Type B pancreatic cell (in vitro differentiated cells): ENCODE data around the gene FAM151A. TPM values are rescaled to one million over a fixed set of nuclear protein-coding genes. Genes with fewer than 3 reads are reported as not detected.

Experiments used
- DNase-seq: peaks from one replicate; pipeline ENCODE4 v3.0.0; 2021; ENCODE audit warnings: mixed read lengths; ENCODE audit not compliant: unreplicated experiment; ENCODE audit errors: extremely low spot score
- H3K27ac Mint-ChIP-seq: 2 replicates; pipeline ENCODE4 v1.8.0; 2021; ENCODE audit warnings: mild to moderate bottlenecking, mixed read lengths
- H3K27me3 Mint-ChIP-seq: 2 replicates; pipeline ENCODE4 v1.8.0; 2021; ENCODE audit warnings: mixed read lengths
- H3K36me3 Mint-ChIP-seq: 2 replicates; pipeline ENCODE4 v1.8.0; 2021; ENCODE audit warnings: mixed read lengths
- H3K4me1 Mint-ChIP-seq: one replicate; pipeline ENCODE4 v1.8.0; 2021; ENCODE audit warnings: mixed read lengths; ENCODE audit not compliant: unreplicated experiment
- H3K4me3 Mint-ChIP-seq: 2 replicates; pipeline ENCODE4 v1.8.0; 2021; ENCODE audit warnings: mild to moderate bottlenecking, mixed read lengths
- H3K9me3 Mint-ChIP-seq: 2 replicates; pipeline ENCODE4 v1.8.0; 2021; ENCODE audit warnings: mixed read lengths
- total RNA-seq: library from RNA; stranded (reverse); gene quantifications from 2 replicates; pipeline ENCODE4 v1.2.1, GENCODE V29; 2021; ENCODE audit warnings: low replicate concordance
- TF ChIP-seq, protein P1 (sequence below): fragments of 200-600 bp; sonication (generic); conservative IDR thresholded peaks from 2 replicates; pipeline ENCODE4 v1.5.0; 2021; ENCODE audit warnings: antibody characterized with exemption, mild to moderate bottlenecking

Gene FAM151A
- total RNA-seq, 1 donor from 2014 or later = 0.39 TPM

DNA sequence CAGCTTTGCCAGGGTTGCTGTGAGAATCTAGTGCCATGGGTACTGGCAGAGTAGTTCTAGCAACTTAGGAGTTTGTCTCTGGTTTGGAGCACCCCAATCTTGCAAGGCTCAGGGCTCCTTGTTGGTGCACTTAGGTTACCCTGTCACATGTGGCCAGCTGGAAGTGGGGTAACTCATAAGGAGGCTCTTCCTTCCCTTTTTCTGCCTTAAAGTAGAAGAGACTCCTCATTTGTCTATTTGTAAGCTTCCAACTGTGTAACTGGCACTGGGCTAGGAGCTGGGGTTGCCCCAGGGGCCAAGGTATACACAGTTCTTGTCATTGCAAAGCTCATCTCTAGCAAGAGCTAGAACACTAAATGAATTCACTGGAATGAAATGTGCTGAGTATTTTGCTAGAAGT is 28.8 kb upstream of the FAM151A start:
- H3K27ac Mint-ChIP-seq = no peak overlapping the region
- peaks cover 11% of the 10 kb centered on the region for H3K4me1 Mint-ChIP-seq
- H3K9me3 Mint-ChIP-seq = no peaks in the 10 kb centered on the region
- no peaks in the 10 kb centered on the region for H3K36me3 Mint-ChIP-seq
- no peak for DNase-seq
- H3K27me3 Mint-ChIP-seq = peaks cover 4% of the 10 kb centered on the region
- no peak overlapping the region for H3K4me3 Mint-ChIP-seq
- TF ChIP-seq, protein P1, sequence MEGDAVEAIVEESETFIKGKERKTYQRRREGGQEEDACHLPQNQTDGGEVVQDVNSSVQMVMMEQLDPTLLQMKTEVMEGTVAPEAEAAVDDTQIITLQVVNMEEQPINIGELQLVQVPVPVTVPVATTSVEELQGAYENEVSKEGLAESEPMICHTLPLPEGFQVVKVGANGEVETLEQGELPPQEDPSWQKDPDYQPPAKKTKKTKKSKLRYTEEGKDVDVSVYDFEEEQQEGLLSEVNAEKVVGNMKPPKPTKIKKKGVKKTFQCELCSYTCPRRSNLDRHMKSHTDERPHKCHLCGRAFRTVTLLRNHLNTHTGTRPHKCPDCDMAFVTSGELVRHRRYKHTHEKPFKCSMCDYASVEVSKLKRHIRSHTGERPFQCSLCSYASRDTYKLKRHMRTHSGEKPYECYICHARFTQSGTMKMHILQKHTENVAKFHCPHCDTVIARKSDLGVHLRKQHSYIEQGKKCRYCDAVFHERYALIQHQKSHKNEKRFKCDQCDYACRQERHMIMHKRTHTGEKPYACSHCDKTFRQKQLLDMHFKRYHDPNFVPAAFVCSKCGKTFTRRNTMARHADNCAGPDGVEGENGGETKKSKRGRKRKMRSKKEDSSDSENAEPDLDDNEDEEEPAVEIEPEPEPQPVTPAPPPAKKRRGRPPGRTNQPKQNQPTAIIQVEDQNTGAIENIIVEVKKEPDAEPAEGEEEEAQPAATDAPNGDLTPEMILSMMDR = no peak

DNA sequence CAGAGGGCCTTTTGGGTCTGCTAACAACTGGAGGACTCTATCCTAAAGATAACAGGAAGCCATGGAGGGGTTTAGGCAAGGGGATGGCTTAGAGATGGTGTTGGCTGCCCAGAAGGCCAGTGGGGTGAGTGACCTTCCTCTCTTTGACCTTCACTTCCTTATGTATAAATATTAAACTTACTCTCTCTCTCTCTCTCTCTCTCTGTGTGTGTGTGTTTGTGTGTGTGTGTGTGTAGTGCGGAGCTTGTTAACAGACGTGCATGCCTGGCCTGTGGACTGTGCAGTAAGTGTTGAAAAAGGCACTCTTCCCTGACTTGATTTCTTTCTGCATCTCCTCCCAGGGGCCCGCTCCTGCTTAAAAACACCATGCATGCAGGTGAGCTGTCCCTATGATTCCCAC is 28.3 kb upstream of the FAM151A start:
- Mint-ChIP-seq H3K4me1 (peaks cover 11% of the 10 kb centered on the region), H3K36me3 (no peaks in the 10 kb centered on the region), H3K9me3 (no peaks in the 10 kb centered on the region), H3K4me3 (no peak overlapping the region), H3K27me3 (peaks cover 4% of the 10 kb centered on the region), H3K27ac (no peak overlapping the region)
- TF ChIP-seq, protein P1 = no peak
- no peak for DNase-seq

DNA sequence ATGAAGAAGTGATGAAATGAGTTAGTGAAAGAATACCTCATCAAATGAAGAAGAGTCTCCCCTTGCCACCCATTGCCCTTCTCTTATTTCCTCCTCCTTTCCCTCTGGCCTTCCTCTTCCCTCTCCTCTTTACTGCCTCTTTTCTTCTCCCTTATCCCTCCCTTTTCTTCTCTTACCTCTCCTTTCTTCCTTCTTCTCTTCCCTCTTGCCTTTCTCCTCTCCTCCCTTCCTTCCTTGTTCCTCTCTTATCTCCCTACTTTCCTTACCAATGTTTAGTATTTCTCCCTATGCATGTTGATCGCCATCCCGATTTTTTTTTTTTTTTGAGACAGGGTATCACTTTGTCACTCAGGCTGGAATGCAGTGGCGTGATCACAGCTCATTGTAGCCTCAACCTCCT is 27.1 kb upstream of the FAM151A start:
- TF ChIP-seq, protein P1 = no peak
- Mint-ChIP-seq H3K4me3 (no peak overlapping the region), H3K36me3 (no peaks in the 10 kb centered on the region), H3K27me3 (peaks cover 4% of the 10 kb centered on the region), H3K27ac (no peak overlapping the region), H3K9me3 (no peaks in the 10 kb centered on the region), H3K4me1 (peaks cover 11% of the 10 kb centered on the region)
- no peak for DNase-seq

DNA sequence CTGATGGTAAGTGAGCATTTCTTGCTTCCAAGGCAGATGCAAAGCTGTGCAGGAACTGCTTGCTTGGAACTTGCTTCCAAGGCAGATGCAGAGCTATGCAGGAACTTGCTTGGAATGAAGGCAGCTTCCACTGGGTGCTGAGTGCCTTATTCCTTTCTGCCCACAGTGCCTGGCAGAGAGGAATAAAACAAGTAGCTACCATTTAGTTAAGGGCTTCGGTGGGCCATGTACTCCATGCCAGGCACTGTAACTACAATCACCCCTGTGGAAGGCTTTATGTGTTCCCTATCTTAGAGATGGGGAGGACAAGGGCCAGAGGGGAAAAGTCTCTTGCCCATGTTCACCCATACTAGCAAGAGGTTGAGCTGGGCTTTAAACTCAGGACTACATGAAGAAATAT is 26.6 kb upstream of the FAM151A start:
- TF ChIP-seq, protein P1 = no peak
- Mint-ChIP-seq H3K4me3 (no peak overlapping the region), H3K4me1 (peaks cover 11% of the 10 kb centered on the region), H3K9me3 (no peaks in the 10 kb centered on the region), H3K27ac (peak overlapping the region; percentile 53), H3K27me3 (peaks cover 4% of the 10 kb centered on the region), H3K36me3 (no peaks in the 10 kb centered on the region)
- DNase-seq = no peak

DNA sequence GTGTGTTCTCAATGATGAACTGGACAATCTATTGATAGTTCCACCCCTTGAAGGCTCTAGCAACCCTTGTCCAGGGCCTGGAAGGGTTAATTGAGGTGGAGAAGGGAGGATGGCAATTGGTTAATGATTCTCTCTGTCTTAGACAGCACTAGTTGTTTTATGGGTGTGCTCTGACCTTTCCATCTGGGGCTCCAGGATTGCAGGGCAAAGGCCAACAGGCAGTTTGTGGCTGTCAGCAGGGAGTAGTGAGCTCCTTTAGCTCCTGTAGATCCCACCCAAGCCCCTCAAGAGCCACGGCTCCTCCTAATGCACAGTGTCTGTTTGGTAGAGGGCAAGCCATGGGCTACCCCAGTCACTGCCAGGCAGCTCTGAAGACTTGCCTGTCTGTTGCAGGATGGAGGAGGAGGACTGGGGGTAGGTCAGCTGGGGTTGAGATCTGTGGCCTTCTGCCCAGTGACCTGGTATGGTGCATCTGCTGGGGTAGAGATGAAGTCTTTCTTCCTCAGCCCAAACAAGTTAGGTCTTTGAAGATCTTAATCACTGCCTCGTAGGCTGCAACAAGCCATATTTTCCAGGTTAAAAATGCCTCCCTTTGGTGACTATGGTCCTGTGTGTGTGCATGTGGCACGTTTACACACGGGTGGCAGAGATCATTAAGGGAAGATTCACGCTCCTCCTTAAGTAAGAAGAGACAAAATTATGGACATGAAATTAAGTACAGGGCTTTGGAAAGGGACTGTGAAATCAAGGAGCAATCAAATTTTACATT is 26.0 kb upstream of the FAM151A start:
- H3K27me3 Mint-ChIP-seq = peaks cover 4% of the 10 kb centered on the region
- TF ChIP-seq, protein P1 = no peak
- DNase-seq = no peak
- H3K4me1 Mint-ChIP-seq = peaks cover 11% of the 10 kb centered on the region
- H3K4me3 Mint-ChIP-seq = no peak overlapping the region
- H3K9me3 Mint-ChIP-seq = no peaks in the 10 kb centered on the region
- peak overlapping the region; percentile 53 for H3K27ac Mint-ChIP-seq
- H3K36me3 Mint-ChIP-seq = no peaks in the 10 kb centered on the region
